NCI-H446 treated with DMSO at 0.1 percent for 48 hours (cell line): ENCODE results near the gene FMNL3.
"Not testable (repeated sequence)": the region's sequence is repeated elsewhere in the genome, so short reads cannot be mapped to it uniquely, and the experiment has no call there.

ENCODE experiments used
- DNase-seq: peaks from one replicate; lab custom pipeline; 2025; lab: John Stamatoyannopoulos, UW

Gene FMNL3

GRCh38 chr12:49716553-49716952, 9.3 kb upstream of the FMNL3 start:
- no peak for DNase-seq

- DNase-seq: not testable (repeated sequence)
Observed at GRCh38 chr12:49713952-49714351, 6.7 kb upstream of the FMNL3 start.

- no peak for DNase-seq
Observed at GRCh38 chr12:49708851-49709250, 1.6 kb upstream of the FMNL3 start.

- DNase-seq: no peak
Observed at GRCh38 chr12:49707812-49708147, 575 bp upstream of the FMNL3 start.

GRCh38 chr12:49706351-49707127, 666 bp downstream of the FMNL3 start:
- no peak for DNase-seq

- DNase-seq: no peak
Observed at GRCh38 chr12:49705479-49706134, 1.6 kb downstream of the FMNL3 start.

GRCh38 chr12:49703647-49704137, 3.5 kb downstream of the FMNL3 start:
- no peak for DNase-seq

GRCh38 chr12:49702676-49703215, 4.5 kb downstream of the FMNL3 start:
- no peak for DNase-seq

GRCh38 chr12:49702009-49702408, 5.2 kb downstream of the FMNL3 start:
- DNase-seq: no peak

GRCh38 chr12:49698619-49699545, 8.3 kb downstream of the FMNL3 start:
- DNase-seq: no peak

GRCh38 chr12:49697808-49698207, 9.4 kb downstream of the FMNL3 start:
- DNase-seq: no peak

- no peak for DNase-seq
Observed at GRCh38 chr12:49696723-49697122, 10.5 kb downstream of the FMNL3 start.

- DNase-seq: no peak
Observed at GRCh38 chr12:49693931-49694444, 13.2 kb downstream of the FMNL3 start.

GRCh38 chr12:49692851-49693250, 14.4 kb downstream of the FMNL3 start:
- DNase-seq: no peak

GRCh38 chr12:49689785-49690184, 17.4 kb downstream of the FMNL3 start:
- no peak for DNase-seq

GRCh38 chr12:49689237-49689636, 18.0 kb downstream of the FMNL3 start:
- no peak for DNase-seq

- no peak for DNase-seq
Observed at GRCh38 chr12:49687941-49688340, 19.3 kb downstream of the FMNL3 start.

GRCh38 chr12:49684310-49684854, 22.8 kb downstream of the FMNL3 start:
- no peak for DNase-seq

- no peak for DNase-seq
Observed at GRCh38 chr12:49683599-49684309, 23.5 kb downstream of the FMNL3 start.

- DNase-seq: no peak
Observed at GRCh38 chr12:49680075-49680474, 27.1 kb downstream of the FMNL3 start.

- no peak for DNase-seq
Observed at GRCh38 chr12:49678711-49679110, 28.5 kb downstream of the FMNL3 start.
